Stimulated activated CD4-positive, alpha-beta T cell treated with anti-CD3 and anti-CD28 coated beads, Interleukin-4, amount 100 ng/mL, for 1 hour (primary cell): ENCODE data around the gene CAPN5.

ENCODE experiments used
- DNase-seq: peaks from one replicate; pipeline ENCODE4 v3.0.0-alpha.2; 2020

The CAPN5 gene

DNA sequence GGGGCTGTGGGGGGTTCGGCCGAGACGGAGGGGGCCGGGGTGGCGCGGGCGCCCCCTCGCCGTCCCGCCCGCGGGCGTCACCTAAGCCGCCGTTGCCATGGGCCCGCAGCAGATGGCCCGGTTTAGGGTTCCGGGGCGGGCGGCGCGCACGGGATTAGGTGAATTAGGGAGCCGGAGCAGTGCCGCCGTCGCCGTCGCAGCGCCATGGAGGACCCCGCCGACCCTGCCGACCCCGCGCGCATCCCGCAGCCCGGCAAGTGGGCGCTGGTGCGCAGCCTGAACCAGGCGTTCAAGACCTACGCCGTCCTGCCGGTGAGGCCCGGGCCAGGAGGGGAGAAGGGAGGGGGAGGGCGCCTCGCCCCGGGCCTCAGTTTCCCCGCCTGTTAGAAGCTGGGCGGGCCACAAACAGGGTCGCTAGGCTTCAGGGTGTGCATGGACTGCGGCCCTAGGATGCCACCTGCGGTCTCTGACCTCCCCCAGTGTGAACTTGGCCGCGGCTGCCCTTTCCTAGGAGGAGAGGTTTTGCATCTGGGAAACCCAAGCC lies 71.4 kb downstream of the CAPN5 start:
- DNase-seq: no peak

- no peak for DNase-seq
Measured at GRCh38 chr11:77139201-77139600, 72.4 kb downstream of the CAPN5 start.

GRCh38 chr11:77140231-77140851 lies 73.6 kb downstream of the CAPN5 start:
- DNase-seq: no peak

DNA sequence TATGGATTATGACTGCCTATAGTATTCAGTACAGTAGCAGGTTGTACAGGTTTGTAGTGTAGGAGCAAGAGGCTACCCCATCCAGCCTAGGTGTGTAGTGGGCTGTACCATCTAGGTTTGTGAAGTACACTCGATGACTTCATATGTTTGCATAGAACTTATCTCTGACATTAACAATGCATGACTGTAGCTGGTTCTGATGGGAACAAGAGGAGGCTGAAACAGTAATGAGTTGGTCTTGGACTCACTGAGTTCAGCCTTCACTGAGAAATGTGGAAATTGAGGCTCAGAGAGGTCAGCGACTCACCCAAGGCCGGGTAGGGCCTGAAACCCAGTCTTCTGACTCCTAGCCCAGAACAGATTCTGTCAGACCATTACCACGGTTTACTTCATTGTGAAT lies 74.3 kb downstream of the CAPN5 start:
- no peak for DNase-seq

DNA sequence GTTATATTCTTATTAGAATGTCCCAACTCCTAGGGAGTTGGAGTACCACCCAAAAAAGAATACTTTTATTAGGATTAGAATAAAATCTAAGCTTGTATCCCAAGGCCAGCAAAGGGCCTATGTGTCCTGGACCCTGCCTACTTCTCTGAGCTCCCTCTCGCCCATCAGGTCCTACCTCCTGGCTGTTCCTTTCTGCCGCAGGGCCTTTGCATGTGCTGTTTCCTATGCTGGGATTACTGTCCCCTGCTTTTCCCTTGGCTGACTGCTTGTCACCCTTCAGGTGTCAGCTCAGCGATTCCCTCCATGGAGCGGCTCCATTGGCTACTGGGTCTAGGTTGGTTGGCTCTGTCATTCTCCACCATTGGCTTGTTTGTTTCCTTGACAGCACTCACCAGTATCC lies 74.7 kb downstream of the CAPN5 start:
- DNase-seq: no peak

DNA sequence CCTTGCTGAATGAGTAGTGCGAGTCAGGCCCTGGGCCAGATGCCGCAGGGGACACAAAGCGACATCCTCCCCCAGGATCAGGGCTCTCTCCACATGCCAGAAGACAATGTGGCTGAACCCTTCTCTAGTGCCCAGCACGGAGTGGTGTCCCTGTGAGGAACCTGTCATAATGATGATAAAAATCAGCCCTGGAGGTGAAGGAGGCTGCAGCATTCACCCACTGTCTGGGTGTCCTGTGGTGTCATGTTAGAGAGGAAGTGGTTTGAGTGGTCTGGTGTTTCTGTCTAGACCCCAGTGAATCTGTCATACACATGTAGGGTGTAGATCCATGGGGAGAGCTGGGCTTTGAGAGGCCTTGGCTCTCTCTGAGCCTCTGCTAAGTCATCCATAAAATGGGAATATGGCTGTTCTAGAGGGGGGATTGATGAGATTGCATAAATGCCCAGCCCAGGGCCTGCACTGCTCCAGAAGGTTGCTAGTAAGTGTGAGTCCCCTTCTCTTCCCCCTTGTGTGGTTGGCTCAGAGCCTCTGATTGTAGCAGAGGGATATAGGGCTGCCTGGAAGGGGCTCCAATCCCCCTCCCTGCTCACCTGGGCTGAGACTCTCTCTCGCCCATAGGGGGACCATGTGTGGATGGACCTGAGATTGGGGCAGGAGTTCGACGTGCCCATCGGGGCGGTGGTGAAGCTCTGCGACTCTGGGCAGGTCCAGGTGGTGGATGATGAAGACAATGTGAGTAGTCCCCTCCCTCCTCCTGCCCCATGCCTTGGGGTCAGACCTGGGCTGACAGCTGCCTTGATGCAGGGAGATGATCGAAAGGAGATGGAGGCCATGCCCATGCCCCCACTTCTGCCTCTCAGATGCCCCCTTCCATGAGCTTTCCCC lies 75.6 kb downstream of the CAPN5 start:
- no peak for DNase-seq

GRCh38 chr11:77143405-77144020 lies 76.7 kb downstream of the CAPN5 start:
- no peak for DNase-seq

- no peak for DNase-seq
Measured at GRCh38 chr11:77144196-77144856, 77.6 kb downstream of the CAPN5 start.

DNA sequence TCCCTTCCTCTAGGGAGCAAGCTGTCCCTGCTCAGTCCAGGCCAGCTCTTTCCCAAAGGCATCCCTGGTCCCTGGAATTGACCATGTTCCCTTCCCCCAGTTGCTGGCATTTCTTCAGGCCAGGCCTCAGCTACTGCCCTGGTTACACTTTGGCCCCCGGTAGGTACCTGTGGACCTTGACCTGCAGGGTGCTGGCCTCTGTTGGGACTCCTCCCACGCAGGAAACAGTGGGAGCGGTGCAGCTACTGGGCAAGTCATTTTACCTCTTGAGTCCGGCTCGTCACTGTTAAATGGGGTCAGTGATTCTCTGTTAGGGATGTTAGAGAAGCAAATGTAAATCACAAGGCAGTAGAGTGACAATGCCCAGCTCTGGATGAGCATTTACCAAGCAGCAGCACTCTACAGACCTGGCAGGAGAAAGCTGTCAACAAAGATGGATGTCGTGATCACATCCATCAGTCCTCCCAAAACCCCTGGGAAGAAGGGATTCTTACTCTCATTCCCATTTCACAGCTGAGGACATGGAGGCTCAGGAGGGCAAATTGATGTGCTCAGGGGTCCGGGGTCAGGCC lies 78.2 kb downstream of the CAPN5 start:
- no peak for DNase-seq

GRCh38 chr11:77146261-77147035 lies 79.7 kb downstream of the CAPN5 start:
- DNase-seq: no peak

- no peak for DNase-seq
Measured at GRCh38 chr11:77147036-77147315, 80.2 kb downstream of the CAPN5 start.

- DNase-seq: peak; percentile 30
Measured at GRCh38 chr11:77147668-77148321, 81.0 kb downstream of the CAPN5 start.

GRCh38 chr11:77148963-77149715 lies 82.4 kb downstream of the CAPN5 start:
- DNase-seq: no peak

GRCh38 chr11:77149716-77150392 lies 83.1 kb downstream of the CAPN5 start:
- DNase-seq: no peak

DNA sequence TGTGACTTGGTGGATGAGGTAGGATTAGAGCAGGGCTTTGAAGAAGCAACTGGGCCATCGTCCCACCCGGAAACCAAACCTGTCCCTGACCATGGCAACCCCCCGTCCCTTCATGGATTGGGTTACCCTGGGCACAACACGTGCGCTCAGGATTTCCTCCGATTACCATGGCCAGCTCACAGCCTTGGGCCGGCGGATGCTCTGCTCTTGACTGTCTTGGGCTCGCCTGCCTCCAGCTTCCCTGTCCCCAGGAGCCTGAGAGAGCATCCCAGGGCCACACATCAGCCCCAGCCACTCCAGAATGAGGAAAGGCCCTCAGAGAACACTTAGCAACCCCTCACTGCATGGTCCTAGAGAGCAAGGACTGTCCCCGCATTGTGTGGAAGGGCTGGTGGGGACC lies 84.1 kb downstream of the CAPN5 start:
- no peak for DNase-seq

GRCh38 chr11:77151804-77152509 lies 85.2 kb downstream of the CAPN5 start:
- no peak for DNase-seq

- DNase-seq: no peak
Measured at GRCh38 chr11:77152846-77153245, 86.1 kb downstream of the CAPN5 start.

DNA sequence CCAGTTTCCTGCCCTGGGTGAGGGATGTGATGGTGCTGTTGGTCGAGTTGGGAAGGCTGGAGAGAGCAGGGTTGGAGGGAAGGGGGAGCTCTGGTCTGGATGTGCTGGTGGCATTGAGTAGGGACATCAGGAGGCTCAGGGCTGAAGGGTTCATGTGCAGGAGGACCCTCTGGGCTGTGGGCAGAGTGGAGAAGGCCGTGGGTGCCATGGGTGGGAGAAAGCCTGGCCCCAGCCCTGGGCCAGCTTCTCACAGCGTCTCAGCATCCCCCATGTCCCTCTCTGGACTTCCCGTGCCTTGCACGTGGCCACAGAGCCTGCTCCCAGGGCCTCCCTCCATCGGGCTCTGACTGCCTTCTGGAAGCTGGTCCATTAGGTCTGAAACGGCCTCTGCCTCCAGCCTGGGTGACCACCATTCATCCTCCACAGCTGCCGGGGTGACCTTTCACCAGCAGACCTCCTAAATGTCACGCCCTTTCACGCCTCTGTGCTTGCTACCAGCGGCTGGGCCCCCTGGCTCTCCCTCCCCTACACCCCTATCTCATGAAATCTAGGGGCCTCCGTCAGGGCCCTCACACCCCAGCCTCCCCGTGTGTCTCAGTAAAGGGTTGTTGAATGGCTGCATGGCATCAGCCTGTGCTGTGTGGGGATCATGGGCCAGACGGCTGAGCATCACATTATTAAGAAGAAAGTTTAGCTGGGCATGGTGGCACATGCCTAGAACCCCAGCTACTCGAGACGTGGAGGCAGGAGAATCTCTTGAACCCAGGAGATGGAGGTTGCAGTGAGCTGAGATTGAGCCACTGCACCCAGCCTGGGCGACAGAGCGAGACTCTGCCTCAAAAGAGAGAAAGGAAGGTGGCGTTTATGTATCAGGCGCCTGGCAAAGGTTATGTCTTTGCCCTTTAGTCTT lies 86.8 kb downstream of the CAPN5 start:
- no peak for DNase-seq
